HuH-7.5 (cell line): ENCODE data around the gene STX4.

Source experiments
- DNase-seq: peaks from one replicate; pipeline ENCODE4 v3.0.0; 2011; ENCODE audit warnings: low spot score

Gene STX4

DNA sequence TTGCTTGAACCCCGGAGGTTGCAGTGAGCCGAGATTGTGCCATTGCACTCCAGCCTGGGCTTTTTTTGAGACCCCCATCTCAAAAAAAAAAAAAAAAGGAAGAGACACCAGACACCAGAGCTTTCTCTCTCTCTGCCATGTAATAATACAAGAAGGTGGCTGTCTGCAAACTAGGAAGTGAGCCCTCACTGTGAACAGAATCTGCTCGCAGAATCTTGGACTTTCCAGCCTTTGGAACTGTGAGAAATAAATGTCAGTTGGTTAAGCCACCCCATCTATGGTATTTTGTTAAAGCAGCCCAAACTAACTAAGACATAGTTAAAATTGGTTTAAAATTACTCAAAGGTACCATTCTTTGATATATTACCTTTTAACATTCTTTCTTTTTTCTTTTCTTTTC, 12.8 kb upstream of the STX4 start:
- DNase-seq = no peak

DNA sequence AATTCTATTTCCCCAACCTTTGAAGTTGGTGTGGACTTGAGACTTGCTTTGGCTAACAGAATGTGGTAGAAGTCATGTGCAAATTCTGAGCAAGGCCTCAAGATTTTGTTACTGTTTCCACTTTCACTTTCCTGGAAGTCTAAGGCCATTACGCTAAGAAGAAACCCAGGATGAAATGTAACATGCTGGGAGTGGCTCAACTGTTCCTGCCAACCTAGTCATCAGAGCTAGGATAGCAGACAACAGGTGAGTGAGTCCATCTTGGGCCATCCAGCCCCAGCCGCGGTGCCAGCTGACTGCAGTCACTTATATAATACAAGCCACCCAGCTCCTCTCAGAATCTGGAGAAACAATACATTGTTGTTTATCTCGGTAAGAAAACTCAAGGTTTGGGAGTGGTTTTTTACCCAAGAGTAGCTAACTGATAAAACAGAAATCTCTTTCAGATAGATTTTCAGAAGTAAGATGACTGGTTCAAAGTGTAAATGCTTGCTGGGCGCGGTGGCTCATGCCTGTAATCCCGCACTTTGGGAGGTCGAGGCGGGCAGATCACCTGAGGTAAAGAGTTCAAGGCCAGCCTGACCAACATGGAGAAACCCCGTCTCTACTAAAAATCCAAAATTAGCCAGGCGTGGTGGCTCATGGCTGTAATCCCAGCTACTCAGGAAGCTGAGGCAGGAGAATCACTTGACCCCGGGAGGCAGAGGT, 10.7 kb upstream of the STX4 start:
- DNase-seq = no peak

DNA sequence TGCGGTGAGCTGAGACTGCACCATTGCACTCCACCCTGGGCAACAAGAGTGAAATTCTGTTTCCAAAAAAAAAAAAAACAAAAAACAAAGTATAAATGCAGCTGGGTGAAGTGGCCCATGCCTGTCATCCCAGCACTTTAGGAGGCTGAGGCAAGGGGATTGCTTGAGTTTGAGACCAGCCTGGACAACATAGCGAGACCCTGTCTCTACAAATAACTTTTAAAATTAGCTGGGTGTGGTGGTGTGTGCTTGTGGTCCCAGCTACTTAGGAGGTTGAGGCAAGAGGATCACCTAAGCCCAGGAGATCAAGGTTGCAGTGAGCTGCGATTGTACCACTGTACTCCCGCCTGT, 10.1 kb upstream of the STX4 start:
- no peak for DNase-seq

GRCh38 chr16:31023627-31024226, 9.6 kb upstream of the STX4 start:
- no peak for DNase-seq

GRCh38 chr16:31025339-31025738, 8.0 kb upstream of the STX4 start:
- DNase-seq = no peak

GRCh38 chr16:31029272-31029671, 4.1 kb upstream of the STX4 start:
- DNase-seq = no peak

DNA sequence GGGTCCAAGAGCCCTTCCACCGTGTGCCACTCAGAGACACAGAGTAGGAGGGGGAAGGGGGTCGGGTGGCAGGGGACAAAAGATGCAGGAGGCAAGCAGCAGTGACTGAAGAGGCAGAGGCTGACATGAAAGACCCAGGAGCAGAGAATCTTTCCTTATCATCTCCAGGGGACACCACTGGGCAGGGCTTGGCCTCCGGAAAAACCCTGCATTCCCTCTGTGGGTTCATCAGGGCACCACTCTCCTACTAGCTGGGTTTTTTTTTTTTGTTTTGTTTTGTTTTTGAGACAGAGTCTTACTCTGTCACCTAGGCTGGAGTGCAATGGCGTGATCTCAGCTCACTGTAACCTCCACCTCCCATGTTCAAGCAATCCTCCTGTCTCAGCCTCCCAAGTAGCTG, 2.1 kb upstream of the STX4 start:
- no peak for DNase-seq

DNA sequence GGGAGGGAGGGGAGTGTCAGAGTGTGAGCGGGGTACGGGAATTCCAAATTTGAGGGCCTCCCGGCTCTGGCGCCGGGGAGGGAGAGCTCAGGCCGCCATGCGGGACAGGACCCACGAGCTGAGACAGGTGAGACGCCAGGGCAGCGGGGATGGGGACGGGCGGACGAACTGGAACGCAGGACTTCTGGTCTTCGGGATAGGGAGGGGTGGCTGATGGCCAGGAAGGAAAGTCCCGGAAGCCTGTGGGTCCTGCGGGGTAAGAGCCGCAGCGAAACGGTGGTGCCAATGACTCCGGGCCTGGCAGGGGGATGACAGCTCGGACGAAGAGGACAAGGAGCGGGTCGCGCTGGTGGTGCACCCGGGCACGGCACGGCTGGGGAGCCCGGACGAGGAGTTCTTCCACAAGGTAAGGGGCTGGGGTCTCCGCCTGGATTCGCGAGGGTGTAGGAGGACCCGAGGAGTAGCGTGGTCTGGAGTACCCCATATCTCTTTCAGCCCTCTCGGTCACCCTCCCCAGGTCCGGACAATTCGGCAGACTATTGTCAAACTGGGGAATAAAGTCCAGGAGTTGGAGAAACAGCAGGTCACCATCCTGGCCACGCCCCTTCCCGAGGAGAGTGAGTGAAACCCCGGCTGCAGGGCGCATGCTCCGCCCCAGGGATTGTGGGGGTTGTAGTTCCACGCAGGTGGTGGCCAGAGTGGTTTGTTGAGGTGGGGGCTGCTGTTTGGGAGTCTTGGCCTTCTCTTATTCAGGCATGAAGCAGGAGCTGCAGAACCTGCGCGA, 543 bp downstream of the STX4 start:
- DNase-seq = peak; percentile 97

- DNase-seq = no peak
Measured at GRCh38 chr16:31036691-31037090, 3.3 kb downstream of the STX4 start.

- no peak for DNase-seq
Measured at GRCh38 chr16:31038993-31039392, 5.6 kb downstream of the STX4 start.

- no peak for DNase-seq
Measured at GRCh38 chr16:31042866-31043265, 9.5 kb downstream of the STX4 start.

- DNase-seq = no peak
Measured at GRCh38 chr16:31043352-31043751, 10.0 kb downstream of the STX4 start.

DNA sequence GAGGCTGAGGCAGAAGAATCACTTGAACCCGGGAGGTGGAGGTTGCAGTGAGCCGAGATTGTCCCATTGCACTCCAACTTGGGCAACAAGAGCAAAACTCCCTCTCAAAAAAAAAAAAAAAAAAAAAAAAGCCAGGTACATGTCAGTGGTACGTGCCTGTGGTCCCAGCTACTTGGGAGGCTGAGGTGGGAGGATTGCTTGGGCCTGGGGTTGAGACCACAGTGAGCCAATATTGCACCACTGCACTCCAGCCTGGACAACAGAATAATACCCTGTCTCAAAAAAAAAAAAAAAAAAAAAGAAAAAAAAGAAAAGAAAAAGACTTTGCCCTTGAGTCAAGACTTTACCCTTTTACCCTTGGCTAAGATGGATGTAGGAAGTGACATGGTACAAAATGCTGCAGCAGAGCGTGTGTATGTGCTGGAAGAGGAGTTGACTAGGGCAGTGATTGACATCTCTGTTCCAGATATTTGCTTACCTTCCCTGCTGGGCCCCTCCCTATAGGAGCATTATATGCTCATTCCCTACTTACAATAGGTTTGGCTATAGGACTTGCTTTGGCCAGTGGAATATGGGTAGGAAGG, 10.6 kb downstream of the STX4 start:
- DNase-seq = no peak

DNA sequence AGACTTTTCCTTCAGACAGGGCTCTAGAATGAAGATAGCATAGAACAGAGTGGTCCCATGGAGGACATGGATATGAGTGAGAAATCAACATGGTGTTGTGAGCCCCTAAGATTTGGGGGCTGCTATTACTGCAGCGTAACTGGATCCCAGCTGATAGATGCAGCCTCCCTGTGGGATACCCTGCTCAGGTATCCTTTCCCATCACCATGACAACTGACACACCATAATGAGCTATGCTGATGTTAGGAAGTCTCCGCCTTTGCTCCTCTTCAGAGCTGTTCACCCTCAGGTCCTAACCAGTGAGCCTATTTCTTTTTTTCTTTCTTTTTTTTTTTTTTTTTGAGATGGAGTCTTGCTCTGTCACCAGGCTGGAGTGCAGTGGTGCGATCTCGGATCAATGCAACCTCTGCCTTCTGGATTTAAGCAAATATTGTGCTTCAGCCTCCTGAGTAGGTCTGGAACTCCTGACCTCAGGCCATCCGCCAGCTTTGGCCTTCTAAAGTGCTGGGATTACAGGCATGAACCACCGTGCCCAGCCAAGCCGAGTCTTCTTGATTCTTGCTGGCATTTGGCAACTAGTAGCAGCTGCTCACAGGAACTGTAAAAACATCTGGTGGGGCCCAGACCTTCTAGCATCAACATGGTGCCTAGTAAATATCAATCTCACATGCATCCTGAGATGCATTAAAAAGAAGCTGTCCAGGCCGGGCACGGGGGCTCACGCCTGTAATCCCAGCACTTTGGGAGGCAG, 17.1 kb downstream of the STX4 start:
- DNase-seq = no peak

GRCh38 chr16:31052114-31052513, 18.8 kb downstream of the STX4 start:
- no peak for DNase-seq

GRCh38 chr16:31055613-31056012, 22.3 kb downstream of the STX4 start:
- DNase-seq = no peak

DNA sequence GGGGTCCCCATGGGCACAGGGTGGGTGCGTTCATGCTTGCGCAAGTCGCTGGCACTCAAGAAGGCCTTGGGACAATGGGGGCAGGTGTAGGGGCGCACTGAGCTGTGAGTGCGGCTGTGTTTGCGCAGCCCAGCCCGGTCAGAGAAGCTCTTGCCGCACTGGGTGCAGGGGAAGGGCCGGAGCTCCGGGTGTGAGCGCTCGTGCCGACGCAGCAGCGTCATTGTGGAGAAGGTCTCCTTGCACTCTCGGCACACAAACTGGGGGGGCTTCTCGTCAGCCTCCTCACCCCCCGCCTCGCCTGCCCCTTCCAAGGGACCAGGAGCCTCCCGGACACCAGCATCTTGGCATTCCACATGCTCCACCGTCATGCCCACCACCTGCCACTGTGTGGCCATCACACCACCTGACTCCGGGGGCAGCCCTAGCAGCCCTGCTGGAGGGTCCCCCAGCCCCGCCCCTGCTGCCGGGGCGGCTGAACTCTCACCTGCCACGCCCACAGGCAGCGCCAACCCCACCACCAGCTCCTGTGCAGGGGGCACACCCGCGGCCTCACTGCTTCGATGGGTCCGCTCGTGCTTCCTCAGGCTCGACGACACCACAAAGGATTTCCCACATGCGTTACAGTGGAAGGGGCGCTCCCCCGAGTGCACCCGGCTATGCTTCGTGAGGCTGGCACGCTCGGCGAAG, 27.9 kb downstream of the STX4 start:
- DNase-seq = no peak

DNA sequence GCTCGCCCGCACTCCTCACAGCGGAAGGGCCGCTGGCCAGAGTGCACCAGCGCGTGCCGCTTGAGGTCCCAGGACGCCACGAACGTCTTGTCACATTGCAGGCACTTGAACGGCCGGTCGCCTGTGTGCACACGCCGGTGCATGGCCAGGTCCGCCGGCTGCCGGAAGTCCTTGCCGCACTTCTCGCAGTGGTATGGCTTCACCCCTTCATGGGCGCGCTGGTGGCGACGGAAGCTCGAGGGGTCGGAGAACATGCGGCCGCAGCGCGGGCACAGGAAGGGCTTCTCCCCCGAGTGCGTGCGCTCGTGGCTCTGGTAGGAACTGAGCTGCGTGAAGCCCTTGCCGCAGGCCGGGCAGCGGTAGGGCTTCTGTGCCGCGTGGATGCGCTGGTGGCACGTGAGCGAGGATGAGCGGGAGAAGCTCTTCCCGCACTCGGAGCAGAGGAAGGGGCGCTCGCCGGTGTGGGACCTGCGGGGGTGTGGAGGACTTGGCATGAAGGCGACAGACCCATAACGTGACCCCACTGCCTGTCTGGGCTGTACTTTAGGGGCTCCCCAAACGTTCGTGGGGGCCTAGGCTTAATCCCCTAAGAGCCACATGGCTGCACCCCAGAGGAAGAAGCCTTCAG, 28.6 kb downstream of the STX4 start:
- no peak for DNase-seq

GRCh38 chr16:31063495-31063842, 30.1 kb downstream of the STX4 start:
- DNase-seq = no peak

GRCh38 chr16:31063843-31064611, 30.7 kb downstream of the STX4 start:
- no peak for DNase-seq
